GM21390 (cell line): Measurements from ENCODE around the gene COL5A2.

Experiments
- ATAC-seq: cut with Tn5 transposase; IDR thresholded peaks from one replicate; pipeline ENCODE4 v1.9.1; 2021; ENCODE audit not compliant: unreplicated experiment

COL5A2 gene

DNA sequence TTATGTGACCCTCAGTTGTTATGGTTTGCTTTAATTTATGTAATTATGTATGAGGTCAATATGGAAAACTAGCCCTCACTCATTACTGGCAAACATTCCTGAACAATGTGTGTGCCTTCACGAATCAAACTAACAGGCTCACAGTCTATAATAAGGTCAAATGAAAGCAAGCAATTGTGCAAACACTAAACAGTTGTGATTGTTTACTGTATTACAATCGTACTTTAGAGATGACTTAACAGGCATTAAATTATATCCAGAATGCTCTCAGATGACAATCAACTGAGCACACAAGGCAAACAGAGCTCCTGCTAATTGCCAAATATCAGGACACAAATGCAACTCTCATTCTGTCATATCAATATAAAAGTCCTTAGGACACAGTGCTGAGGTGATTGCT lies 29.5 kb downstream of the COL5A2 start:
- no peak for ATAC-seq

DNA sequence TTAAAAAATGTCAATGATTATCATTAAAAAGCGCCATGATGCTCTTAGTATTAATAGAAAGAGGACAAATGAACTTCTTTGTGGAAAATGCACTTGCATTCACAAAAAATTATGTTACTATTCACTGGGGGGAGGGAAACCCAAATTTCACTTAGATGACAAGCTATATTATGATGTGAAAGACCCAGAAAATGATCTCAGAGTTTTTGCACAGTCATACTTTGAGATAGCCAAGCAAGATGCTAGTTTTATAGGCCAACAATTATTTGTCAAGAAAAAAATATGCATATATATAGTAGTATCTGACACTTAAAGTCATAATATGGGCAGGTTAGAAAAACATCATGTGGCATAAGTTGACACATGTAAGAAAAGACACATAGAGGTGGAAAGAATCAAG lies 31.6 kb downstream of the COL5A2 start:
- no peak for ATAC-seq

DNA sequence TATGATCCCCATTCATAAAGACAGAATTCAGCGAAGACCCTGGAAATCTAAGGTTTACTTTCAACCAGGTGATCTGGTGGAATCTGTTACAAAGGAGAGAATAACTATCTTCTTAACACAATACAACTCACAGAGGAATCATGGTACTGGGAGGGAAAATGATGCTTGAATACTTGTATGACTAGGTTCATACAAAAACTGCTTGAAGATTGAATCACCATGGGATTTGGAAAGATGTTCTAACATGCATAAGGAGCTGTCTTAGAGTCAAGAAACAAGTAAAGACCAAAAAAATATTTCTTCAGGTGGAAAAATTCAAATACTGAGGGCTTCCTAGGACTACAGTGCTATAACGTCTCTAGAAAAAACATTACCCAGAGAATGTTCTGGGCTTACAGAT lies 32.2 kb downstream of the COL5A2 start:
- no peak for ATAC-seq

DNA sequence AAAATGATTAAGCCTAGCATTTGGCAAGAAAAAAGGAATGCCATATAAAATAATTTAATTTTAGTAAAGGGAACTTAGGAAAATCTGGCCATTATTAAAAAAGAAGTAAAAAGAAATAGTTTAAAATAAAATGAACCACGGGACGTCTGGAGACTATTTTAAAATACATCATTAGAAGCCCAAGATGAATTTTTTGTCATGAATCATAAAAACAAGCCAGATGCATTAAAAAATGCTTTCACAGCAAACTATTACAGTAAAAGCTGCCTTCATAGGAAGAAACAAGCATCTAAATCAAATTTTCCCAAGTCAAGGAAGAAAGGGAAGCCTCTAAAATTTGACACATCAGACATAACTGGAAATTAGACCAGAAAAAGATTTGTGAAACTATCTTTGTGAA lies 33.0 kb downstream of the COL5A2 start:
- no peak for ATAC-seq

DNA sequence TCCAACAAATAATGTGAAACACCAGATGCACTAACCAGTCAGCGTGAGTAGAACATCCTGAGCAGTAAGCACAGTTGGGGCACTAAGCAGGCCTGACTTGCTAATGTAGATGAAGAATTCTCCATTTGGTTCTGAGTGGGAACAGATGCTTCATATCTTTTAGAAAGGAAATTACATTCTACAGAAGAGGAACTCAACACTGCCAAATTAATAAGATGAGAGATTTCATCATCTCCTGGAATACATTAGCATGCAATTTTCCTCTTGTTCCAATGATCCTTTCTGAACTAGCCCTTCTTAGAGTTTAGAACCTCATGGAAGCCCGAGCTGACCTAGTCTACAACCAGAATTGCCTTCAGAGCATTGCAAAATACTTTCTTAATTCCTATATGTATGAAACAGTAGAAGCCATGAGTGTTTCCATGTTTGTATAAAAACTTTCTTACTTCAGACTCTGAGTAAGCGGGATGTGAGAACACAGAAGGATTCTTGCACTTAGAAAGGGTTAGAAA lies 34.8 kb downstream of the COL5A2 start:
- no peak for ATAC-seq

DNA sequence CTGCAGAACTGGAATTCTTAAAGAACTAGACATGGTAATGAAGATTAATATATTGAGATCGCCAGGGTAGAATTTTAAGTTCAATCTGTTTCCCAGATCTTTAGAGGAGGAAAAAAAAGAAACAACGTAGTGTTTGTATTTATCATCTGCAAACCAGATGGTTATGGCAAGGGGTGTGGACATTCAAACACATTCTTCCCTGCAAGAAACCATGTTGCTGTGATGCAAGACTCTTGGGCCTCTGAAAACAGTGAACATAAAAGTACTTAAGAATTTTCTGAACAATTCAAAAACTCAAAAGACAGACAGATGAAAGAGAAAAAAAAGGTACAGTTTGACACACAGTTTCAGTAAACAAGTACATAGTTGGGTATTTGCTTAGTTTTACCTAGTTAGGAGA lies 35.6 kb downstream of the COL5A2 start:
- no peak for ATAC-seq

DNA sequence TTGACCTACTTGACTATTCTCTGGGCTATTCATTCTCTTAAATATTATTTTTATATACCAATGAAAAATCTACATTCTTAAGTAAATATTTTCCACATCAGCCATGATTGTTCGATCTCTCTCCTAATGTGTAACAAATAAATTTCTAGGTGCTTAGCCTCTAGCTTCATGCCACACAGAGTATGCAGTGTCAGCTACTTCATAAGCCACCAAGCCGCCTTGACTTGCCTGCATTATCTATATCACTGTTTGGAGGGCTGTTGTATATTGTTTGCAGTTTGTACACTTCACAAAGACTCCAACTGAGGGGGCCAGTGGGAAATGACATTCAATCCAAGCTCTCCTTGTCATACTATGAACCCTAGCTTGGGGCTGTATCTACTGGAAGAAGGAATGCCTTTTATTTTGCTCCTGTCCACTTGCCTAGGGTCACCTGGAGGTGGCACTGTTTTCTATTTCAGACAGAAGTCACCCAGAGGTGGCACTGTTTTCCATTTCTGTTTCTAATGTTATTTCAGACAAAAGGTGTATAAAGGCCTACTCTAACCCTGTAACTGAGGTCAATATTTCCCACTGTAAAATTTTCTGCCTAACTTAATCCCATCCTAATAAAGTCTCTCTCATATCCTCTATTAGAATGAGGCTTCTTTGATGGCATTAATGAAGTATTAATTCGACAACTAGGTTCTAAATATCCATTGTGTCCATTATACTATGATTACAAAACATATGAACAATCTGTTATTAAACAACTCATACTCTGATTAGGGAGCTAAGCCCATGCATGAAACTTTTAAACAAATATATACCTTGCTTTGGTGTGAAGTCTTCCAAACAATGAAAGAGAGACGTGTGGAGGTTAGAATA lies 36.4 kb downstream of the COL5A2 start:
- peak; percentile 98 for ATAC-seq

DNA sequence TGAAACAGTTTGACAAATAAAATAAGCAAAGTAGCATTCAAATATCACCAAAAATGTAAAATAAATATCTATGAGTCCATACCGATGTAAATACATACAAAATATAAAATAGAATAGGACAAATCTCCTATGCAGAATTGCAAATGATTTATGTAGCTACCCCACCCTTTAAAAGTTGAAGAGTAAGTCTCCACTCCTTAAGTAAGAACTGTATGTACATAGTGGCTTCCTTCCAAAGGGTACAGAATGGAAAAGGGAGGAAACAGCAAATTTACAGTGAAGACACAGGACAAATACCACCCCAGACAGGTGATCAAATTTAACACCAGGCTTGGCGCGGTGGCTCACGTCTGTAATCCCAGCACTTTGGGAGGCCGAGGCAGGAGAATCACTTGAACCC lies 40.8 kb downstream of the COL5A2 start:
- ATAC-seq = no peak

DNA sequence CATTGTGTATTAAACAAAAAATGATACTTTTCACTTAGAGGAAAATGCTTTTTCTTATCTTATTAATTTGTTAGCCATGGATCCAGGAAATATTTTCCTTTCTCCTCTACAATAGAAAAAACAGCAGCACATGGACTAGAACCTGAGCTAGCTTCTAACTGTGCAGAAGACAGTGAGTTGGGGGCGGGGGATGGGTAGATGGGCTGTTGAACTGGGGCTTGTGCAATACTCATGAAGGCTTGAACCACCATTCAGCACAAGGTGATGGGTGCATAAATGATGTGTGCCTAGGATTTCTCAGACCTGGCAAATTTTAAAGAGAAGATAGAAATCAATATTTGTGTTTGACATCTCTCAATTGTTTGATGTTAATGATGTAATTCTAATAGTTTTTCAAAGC lies 42.0 kb downstream of the COL5A2 start:
- no peak for ATAC-seq

DNA sequence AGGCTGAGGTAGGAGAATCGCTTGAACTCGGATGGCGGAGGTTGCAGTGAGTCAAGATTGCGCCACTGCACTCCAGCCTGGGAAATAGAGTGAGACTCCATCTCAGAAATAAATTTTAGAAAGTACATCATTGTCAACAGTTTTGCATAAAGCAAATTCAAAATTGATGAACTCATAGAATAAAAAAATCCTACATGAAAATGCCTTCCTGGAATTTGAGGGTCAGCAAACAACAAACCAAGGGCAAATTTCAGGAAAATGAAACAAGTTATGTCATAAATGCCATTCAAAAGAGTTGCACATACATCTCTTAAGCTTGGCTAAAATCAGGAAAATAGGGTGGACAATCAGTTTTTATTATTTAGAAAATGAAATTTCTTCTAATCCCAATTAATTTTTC lies 45.1 kb downstream of the COL5A2 start:
- ATAC-seq = no peak

DNA sequence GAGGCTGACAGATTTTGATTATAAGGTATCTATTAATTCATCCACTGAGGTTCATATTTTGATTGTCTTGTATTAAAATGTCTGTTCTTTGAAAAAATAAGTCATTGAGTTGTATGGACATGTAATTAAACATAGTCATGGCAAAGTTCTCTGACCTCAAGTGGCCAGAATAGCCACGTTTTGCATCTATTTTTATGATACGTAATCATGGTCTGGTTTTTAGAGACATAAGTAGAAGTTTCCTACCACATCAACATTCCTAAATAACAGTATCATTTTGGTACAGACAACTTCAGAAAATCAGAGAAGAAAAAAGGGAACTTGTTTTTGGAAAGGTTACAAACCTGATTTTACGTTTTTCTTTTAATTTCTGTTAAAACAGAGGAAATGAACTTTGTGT lies 47.6 kb downstream of the COL5A2 start:
- no peak for ATAC-seq

DNA sequence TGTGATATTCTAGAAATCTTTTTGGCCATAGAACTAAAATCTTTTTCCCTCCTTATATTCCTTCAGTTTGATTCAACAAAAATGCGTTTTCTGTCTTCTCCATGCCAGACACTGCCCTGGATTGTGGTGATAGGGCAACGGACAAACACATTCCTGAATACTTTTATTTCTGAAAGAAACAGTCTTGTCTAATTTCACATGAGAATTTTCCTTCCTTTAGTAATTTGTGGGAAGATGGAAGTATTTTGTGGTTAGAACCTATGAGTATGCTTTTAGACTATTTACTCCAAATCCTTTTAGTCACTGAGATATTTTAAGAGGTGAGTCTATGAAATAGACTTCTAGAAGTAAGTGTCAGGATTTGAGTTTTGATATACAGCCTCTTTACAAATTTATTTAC lies 49.6 kb downstream of the COL5A2 start:
- no peak for ATAC-seq

DNA sequence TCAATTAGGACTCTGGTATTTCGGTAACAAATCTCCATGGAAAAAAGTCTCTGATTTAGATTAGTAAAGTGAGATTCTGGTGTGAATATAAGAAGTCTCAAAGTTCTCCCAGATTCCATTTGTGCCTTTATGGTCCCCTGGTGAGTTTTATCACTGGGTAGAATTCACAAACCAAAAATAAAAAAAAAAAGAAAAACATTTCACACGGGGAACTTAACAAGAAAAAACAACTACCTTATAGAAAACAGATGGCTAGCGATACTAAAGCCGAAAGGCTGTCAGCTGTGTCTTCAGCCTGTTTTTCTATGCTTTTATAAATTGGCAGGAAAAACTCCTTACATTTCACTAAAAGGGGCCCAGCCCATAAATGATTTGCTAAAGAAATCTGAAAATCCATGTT lies 50.6 kb downstream of the COL5A2 start:
- no peak for ATAC-seq

DNA sequence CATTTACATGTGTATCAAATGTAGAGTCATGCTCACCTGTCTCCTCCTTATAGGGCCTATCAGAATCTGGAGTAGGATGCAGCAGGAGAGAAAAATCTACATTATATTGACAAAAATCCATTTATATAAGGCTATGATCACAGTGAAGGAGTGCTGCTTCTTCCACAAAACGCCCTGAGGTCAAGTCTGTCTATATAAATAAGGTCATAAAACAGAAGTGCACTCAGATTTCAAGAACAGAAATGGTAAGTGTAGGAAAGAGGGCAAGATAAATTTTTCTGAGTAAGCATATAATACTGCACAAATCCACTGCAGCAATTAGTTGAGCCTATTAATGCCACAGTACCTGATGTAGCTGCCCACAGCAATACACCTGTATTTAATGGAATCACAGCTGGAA lies 51.8 kb downstream of the COL5A2 start:
- ATAC-seq = no peak

DNA sequence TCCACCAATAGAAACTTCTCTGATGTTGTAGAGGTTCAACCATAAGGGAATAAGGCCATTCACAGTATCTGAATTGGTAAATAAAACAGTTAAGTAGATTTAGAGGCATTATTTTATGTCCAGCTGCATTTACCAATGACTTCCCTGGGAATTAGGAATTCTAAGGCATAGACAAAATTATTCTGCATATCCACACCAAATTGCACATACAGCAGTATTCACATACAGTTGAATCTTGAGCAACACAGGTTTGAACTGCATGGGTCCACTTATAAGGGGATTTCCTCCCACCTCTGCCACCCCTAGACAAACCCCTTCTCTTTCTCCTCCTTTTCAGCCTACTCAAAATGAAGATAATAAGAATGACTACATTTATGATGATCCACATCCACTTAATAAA lies 54.4 kb downstream of the COL5A2 start:
- ATAC-seq = no peak

DNA sequence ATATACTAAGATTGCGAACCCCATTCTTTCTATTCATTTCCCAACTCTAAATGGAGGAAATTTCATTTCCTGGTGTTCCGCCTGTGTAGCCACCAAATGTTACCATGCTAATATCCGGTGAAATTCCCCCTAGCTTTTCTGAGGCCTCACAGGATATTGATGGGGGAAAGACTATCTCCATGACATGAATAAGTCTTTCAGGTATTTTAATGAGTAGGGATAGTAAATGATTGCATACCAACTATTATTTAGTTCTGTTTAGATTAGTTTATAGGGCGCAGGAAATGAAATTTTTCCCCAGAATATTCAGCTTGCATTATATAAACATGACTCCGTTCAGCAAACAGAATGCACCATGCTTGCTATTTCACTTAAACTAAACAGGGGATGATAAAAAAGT lies 55.4 kb downstream of the COL5A2 start:
- ATAC-seq = no peak

DNA sequence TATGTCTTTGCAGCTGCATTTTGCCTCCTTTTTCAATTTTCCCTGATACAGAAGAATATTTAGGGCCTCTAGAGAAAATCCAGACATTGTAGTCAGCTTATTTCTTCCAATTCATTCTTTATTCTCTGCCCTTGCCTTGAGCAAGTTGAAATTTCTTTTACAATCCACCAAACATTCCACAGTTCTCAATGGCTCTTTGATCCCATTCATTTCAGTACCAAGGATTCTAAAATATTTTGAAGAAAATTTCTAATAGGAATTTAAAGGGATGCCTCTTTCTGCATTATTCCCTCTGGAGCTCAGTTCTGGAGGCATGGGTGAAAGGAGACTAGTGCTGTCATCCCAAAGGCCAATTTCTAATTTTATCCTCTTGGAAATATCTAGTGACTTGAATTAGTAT lies 61.2 kb downstream of the COL5A2 start:
- no peak for ATAC-seq

DNA sequence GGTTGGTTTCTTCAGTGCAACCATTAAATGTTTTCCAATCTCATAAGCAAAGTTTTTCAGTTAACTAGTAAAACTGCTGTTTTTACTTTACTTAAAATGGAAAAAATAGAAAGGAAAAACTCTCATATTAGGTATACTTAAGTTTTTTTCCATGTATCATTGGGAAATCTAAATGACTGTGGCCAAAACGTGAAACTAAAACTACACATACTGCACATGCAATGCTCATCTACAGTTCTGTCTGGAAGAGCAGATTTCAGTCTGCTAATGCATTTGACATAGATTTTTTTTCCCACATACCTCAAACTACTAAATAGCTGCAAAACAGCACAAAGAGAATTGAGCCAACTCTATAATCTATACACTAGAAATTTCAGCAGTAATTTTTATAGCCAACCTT lies 62.6 kb downstream of the COL5A2 start:
- no peak for ATAC-seq

DNA sequence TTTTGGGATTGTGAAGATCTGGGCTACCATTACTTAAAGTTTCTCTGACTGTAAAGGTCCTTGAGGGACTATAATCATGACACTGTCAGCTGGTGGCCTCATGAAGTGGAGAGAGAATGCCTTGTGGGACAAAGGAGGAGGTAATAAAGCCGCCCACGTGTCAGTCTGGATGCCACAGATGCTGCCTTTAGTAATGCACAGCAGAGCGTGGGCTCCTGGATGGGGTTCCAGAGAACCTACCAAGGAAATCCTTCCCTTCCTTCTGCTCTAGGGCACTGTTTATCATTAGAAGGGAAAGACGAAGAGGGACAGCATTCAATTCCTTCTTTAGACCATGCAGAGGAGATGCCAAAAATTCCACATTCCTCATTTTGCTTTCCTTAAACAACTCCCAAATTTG lies 63.5 kb downstream of the COL5A2 start:
- no peak for ATAC-seq

DNA sequence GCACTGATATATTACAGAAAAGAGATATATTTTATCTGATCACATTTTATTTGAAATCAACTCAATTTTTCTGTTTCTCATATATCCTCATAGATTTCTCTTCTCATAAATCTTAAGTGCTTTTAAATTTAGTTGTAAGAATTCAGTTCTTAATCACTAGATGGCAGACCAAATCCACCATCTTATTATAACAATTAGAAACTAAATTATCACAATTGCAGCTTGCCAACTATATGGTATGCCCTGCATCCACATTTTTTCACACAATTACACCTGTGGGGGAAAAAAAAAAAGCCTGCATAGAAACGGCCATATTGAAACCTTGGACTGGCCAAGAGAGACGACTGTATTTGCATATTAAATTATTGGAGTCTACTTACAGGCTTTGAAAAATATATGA lies 64.4 kb downstream of the COL5A2 start:
- ATAC-seq = no peak

DNA sequence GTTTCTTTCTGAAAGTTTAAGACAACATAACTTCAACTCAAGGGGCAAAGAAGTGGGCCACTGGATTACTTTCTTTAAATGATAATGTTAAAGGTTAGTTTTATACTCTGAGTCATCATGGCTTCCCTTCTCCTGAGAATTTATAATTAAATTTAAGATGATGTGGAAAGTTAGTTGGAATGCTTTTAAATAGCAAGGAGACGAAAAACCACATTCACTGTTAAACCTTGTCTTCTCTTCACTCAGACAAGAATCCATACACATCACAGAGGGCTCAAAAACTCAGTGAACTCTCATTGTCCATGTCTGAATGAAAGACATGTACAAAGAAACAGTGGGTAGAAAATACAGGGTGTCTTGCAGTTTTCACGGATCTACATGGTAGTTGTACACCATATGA lies 65.6 kb downstream of the COL5A2 start:
- ATAC-seq = no peak

DNA sequence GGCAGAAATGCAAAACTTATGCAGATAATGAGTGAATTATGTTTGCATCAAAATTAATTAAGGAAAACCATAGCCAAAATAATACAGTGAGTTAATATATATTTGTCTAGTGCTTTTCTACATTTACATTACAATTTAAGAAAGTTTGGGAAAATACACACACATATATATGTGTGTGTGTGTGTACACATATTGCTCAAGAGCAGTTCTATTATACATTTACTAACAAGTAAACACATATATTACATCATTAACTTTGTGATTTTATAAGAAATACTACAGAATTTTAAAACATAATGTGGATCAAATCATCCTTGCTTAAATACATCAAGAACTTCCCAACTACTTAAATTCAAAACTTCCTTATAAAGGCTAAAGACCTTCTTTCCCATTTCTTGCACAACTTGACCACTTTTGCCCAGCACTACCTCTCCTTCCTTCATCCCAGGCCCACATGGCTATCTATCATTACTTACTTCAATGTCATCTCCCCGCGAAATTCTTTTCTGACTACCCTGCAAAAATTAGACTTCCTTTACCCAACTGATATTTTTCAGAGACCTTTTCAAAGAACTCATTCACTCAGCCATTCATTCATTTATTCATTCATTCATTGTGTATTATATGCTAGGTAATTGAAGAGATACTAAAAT lies 68.4 kb downstream of the COL5A2 start:
- ATAC-seq = no peak
